ENCODE measurements around the gene BNC2.

- TF ChIP-seq CTCF (conservative IDR thresholded peaks at IDR 0.05; ENCODE audit: low read length) (no peak), EZH2phosphoT487 (IDR thresholded peaks at IDR 0.05; ENCODE audit: borderline replicate concordance) (no peak)
Observed at GRCh38 chr9:16450043-16450442, 420.4 kb downstream of the BNC2 start.

Data from Loucy (cell line).